Measurements from ENCODE around the gene SIX1. TPM values are rescaled to one million over a fixed set of nuclear protein-coding genes. Genes with fewer than 3 reads are reported as not detected.

SIX1 gene
- total and polyA plus RNA-seq, 2 of the 13 experiments (the other 11 are each of a cell fraction or from before 2014, with no cell fraction given): 1.7 to 6.5 TPM

- peak; percentile 67; the same call in 1 of the 2 replicates for TF ChIP-seq ARID4A (CRISPR knock-in tag; IDR thresholded peaks at IDR 0.05; ENCODE audit: borderline replicate concordance)
- no peak; the same call in 1 of the 2 replicates for TF ChIP-seq STAT6 (CRISPR knock-in tag; IDR thresholded peaks at IDR 0.05; ENCODE audit: borderline replicate concordance)
- 0 out of 2 replicates have a peak, but pooled peaks have one; percentile 10 for TF ChIP-seq AKAP8 (CRISPR knock-in tag; IDR thresholded peaks at IDR 0.05)
- peak; percentile 33 for TF ChIP-seq YY1 (IDR thresholded peaks at IDR 0.05; ENCODE audit: insufficient read depth, insufficient replicate concordance, low read depth, low read length)
- peak; percentile 99; the same call in 1 of the 2 replicates for TF ChIP-seq RARG (CRISPR knock-in tag; IDR thresholded peaks at IDR 0.05; ENCODE audit: low read depth)
- TF ChIP-seq ZNF362 (CRISPR knock-in tag; IDR thresholded peaks at IDR 0.05; ENCODE audit: borderline replicate concordance): peak; percentile 74; the same call in 1 of the 2 replicates
- no peak for TF ChIP-seq ZNF136 (CRISPR knock-in tag; IDR thresholded peaks at IDR 0.05; ENCODE audit: low read depth)
- no peak for TF ChIP-seq TBL1XR1 (IDR thresholded peaks at IDR 0.05; ENCODE audit: borderline replicate concordance, low read length, partially characterized antibody)
- TF ChIP-seq YEATS4 (CRISPR knock-in tag; IDR thresholded peaks at IDR 0.05; ENCODE audit: borderline replicate concordance): peak; percentile 60; the same call in 1 of the 2 replicates
- peak; percentile 76; the same call in 1 of the 2 replicates for TF ChIP-seq ZNF253 (CRISPR knock-in tag; IDR thresholded peaks at IDR 0.05; ENCODE audit: borderline replicate concordance)
- TF ChIP-seq CHCHD3 (CRISPR knock-in tag; IDR thresholded peaks at IDR 0.05): no peak
- peak; percentile 47 for TF ChIP-seq RBM39 (IDR thresholded peaks at IDR 0.05; ENCODE audit: low read depth, low read length, poor library complexity, severe bottlenecking)
- 0 out of 4 replicates have a peak, but pooled peaks of 1 of the 2 experiments have one; percentile 27 for TF ChIP-seq KLF16 (CRISPR knock-in tag; IDR thresholded peaks at IDR 0.05)
- no peak for TF ChIP-seq TCF12 (IDR thresholded peaks at IDR 0.05)
- peak; percentile 80; the same call in 1 of the 2 replicates for TF ChIP-seq TCF12 (CRISPR knock-in tag; IDR thresholded peaks at IDR 0.05)
- TF ChIP-seq TAF1 (CRISPR knock-in tag; IDR thresholded peaks at IDR 0.05): peak; percentile 63
- TF ChIP-seq ZNF691 (CRISPR knock-in tag; IDR thresholded peaks at IDR 0.05; ENCODE audit: borderline replicate concordance, low read depth): 0 out of 2 replicates have a peak, but pooled peaks have one; percentile 41
- TF ChIP-seq ZNF337 (CRISPR knock-in tag; IDR thresholded peaks at IDR 0.05; ENCODE audit: borderline replicate concordance, low read depth): 0 out of 2 replicates have a peak, but pooled peaks have one; percentile 33
These were observed 7.6 kb upstream of the SIX1 start (continued) for GRCh38 chr14:60656686-60657455.
